Measurements from ENCODE around the gene ITFG1. TPM values are rescaled to one million over a fixed set of nuclear protein-coding genes. Genes with fewer than 3 reads are reported as not detected.
"Not testable (repeated sequence)": the region's sequence is repeated elsewhere in the genome, so short reads cannot be mapped to it uniquely, and the experiment has no call there.

Gene ITFG1
- total RNA-seq, 2 experiments from 2014 or later, result 27.9 to 28.8 TPM

- H3K27me3 Mint-ChIP-seq, result no peaks in the 10 kb centered on the region
- no peak overlapping the region for H3K4me3 Mint-ChIP-seq
- ChIA-PET POLR2A (no interaction called here), CTCF (interaction anchor here (1.8 kb wide), 1 partner anchor 16 kb away, joined by 12 read pairs; the partner anchor contains the start of gene NETO2)
- no peak for DNase-seq
- H3K27ac Mint-ChIP-seq, result no peak overlapping the region
- H3K36me3 Mint-ChIP-seq (ENCODE audit: low read depth), result peaks cover 8% of the 10 kb centered on the region
- no peaks in the 10 kb centered on the region for H3K4me1 Mint-ChIP-seq
- H3K9me3 Mint-ChIP-seq, result no peaks in the 10 kb centered on the region
Measured at GRCh38 chr16:47160422-47160821, 300.4 kb downstream of the ITFG1 start.

DNA sequence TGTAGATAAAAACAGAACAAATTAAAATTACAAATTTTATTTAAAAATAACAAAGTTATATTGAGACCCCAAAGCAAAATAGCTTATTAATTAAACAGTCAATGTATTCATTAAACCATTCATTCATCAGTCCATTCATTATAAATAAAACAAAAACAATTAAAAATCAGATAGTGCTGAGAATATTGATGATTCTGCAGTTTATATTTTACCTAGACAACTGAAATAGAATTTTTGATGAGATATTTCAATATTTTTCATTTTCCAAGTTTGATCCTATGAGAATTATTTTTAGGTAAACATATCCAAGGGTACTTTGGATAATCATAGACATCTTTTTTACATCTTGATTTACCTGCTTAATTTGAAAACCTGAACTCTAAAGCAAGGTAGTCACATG is 301.9 kb downstream of the ITFG1 start:
- Mint-ChIP-seq H3K4me1 (no peaks in the 10 kb centered on the region), H3K36me3 (ENCODE audit: low read depth) (peaks cover 8% of the 10 kb centered on the region), H3K4me3 (no peak overlapping the region), H3K27me3 (no peaks in the 10 kb centered on the region), H3K27ac (no peak overlapping the region), H3K9me3 (no peaks in the 10 kb centered on the region)
- POLR2A ChIA-PET, result no interaction called here
- CTCF ChIA-PET, result interaction anchor here (0.6 to 1.8 kb wide), 4 partner anchors 14 to 290 kb away, joined by 3 to 12 read pairs (median 4); partner anchors contain the start of gene NETO2
- no peak for DNase-seq

DNA sequence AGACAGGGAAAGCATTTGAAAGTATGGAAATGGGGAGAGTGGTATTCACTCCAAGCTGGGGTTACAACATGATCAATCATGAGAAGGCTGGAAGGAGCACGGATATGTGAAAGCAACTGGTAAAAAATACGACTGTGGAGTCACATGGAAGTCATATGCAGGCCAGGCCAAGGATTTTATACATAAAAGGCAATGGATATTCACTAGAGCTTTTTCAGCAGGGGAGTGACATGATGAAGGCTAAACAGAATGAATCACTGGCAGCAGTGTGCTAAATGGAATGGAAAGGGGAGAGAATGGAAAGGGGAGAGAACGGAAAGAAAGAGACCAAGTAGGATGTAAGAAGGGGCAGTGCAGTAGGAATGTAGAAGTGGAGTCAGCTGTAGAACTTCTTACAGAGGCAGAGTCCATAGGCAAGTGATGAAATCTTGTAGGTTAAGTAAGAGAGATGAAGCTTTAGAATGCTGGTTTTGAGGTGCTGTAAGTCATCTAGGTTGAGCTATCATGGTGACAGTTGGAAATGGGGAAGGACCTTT is 304.1 kb downstream of the ITFG1 start:
- Mint-ChIP-seq H3K9me3 (peaks cover 2% of the 10 kb centered on the region), H3K36me3 (ENCODE audit: low read depth) (peaks cover 24% of the 10 kb centered on the region), H3K4me3 (no peak overlapping the region), H3K27me3 (no peaks in the 10 kb centered on the region), H3K27ac (no peak overlapping the region), H3K4me1 (no peaks in the 10 kb centered on the region)
- DNase-seq, result no peak
- ChIA-PET CTCF (interaction anchor here (0.8 to 1.0 kb wide), 3 partner anchors 15 to 119 kb away, joined by 3 read pairs; no protein-coding TSS in a partner anchor), POLR2A (interaction anchor here (1.2 kb wide), 1 partner anchor 12 kb away, joined by 4 read pairs; no protein-coding TSS in a partner anchor)

- H3K27me3 Mint-ChIP-seq, DNase-seq, H3K4me3 Mint-ChIP-seq, H3K9me3 Mint-ChIP-seq, H3K27ac Mint-ChIP-seq, POLR2A ChIA-PET, CTCF ChIA-PET: not testable (repeated sequence)
- peaks cover 12% of the 10 kb centered on the region for H3K4me1 Mint-ChIP-seq
- peaks cover 28% of the 10 kb centered on the region for H3K36me3 Mint-ChIP-seq (ENCODE audit: low read depth)
Measured at GRCh38 chr16:47152501-47152900, 308.4 kb downstream of the ITFG1 start.

- no peak overlapping the region for H3K27ac Mint-ChIP-seq
- peaks cover 12% of the 10 kb centered on the region for H3K27me3 Mint-ChIP-seq
- peaks cover 20% of the 10 kb centered on the region for H3K36me3 Mint-ChIP-seq (ENCODE audit: low read depth)
- H3K9me3 Mint-ChIP-seq, result peaks cover 6% of the 10 kb centered on the region
- CTCF ChIA-PET, result interaction anchor here (1.4 kb wide), 1 partner anchor 9 kb away, joined by 5 read pairs; no protein-coding TSS in a partner anchor
- POLR2A ChIA-PET, result interaction anchor here (1.1 kb wide), 1 partner anchor 311 kb away, joined by 3 read pairs; the partner anchor contains the start of genes ITFG1 and PHKB
- H3K4me3 Mint-ChIP-seq, result no peak overlapping the region
- peaks cover 12% of the 10 kb centered on the region for H3K4me1 Mint-ChIP-seq
- peak; percentile 43 for DNase-seq
Measured at GRCh38 chr16:47150067-47150466, 310.8 kb downstream of the ITFG1 start.

GRCh38 chr16:47144559-47144877 is 316.3 kb downstream of the ITFG1 start:
- CTCF ChIA-PET, result interaction anchor here (1.2 to 5.3 kb wide), 12 partner anchors 16 to 1021 kb away, joined by 3 to 65 read pairs (median 6); partner anchors contain the start of genes DNAJA2, ITFG1 and PHKB
- POLR2A ChIA-PET, result interaction anchor here (1.3 to 3.5 kb wide), 5 partner anchors 12 to 316 kb away, joined by 3 to 29 read pairs (median 4); partner anchors contain the start of genes DNAJA2, ITFG1 and PHKB

GRCh38 chr16:47143677-47144558 is 316.9 kb downstream of the ITFG1 start, which contains the start of gene NETO2:
TSS of gene NETO2 (minus strand) at chr16:47143945. CDS start at chr16:47143612, 333 bp downstream.
- CTCF ChIA-PET, result interaction anchor here (0.6 to 5.3 kb wide), 23 partner anchors 12 to 1022 kb away, joined by 3 to 65 read pairs (median 4); partner anchors contain the start of genes DNAJA2, ITFG1 and PHKB
- Mint-ChIP-seq H3K27me3 (peaks cover 17% of the 10 kb centered on the region), H3K4me3 (peak within 1 kb of the TSS; percentile 81), H3K4me1 (peaks cover 37% of the 10 kb centered on the region), H3K27ac (peak within 1 kb of the TSS; percentile 48), H3K36me3 (ENCODE audit: low read depth) (no peaks in the 10 kb centered on the region), H3K9me3 (no peaks in the 10 kb centered on the region)
- POLR2A ChIA-PET, result interaction anchor here (0.7 to 3.5 kb wide), 13 partner anchors 13 to 1100 kb away, joined by 3 to 29 read pairs (median 4); partner anchors contain the start of genes DNAJA2, ITFG1, LONP2 and PHKB
- DNase-seq, result peak; percentile 74

More at GRCh38 chr16:47144559-47144877, 316.3 kb downstream of the ITFG1 start:
- Mint-ChIP-seq H3K36me3 (ENCODE audit: low read depth) (no peaks in the 10 kb centered on the region), H3K4me1 (peaks cover 31% of the 10 kb centered on the region), H3K27me3 (peaks cover 17% of the 10 kb centered on the region), H3K9me3 (no peaks in the 10 kb centered on the region), H3K27ac (no peak overlapping the region), H3K4me3 (peak overlapping the region; percentile 74)
- DNase-seq, result no peak

- no peaks in the 10 kb centered on the region for H3K36me3 Mint-ChIP-seq (ENCODE audit: low read depth)
- H3K27ac Mint-ChIP-seq, result no peak overlapping the region
- peak; percentile 80 for DNase-seq
- peaks cover 45% of the 10 kb centered on the region for H3K4me1 Mint-ChIP-seq
- no peaks in the 10 kb centered on the region for H3K9me3 Mint-ChIP-seq
- ChIA-PET POLR2A (interaction anchor here (0.7 to 3.5 kb wide), 14 partner anchors 19 to 1101 kb away, joined by 3 to 29 read pairs (median 4); partner anchors contain the start of genes DNAJA2, ITFG1, LONP2 and PHKB), CTCF (interaction anchor here (0.6 to 5.3 kb wide), 27 partner anchors 11 to 1022 kb away, joined by 3 to 65 read pairs (median 4); partner anchors contain the start of genes DNAJA2, ITFG1 and PHKB)
- peak overlapping the region; percentile 81 for H3K4me3 Mint-ChIP-seq
- peaks cover 17% of the 10 kb centered on the region for H3K27me3 Mint-ChIP-seq
Measured at GRCh38 chr16:47142821-47143676, 317.8 kb downstream of the ITFG1 start.

- ChIA-PET POLR2A (interaction anchor here (1.1 to 3.5 kb wide), 7 partner anchors 29 to 320 kb away, joined by 3 to 29 read pairs (median 7); partner anchors contain the start of genes DNAJA2, ITFG1 and PHKB), CTCF (interaction anchor here (0.8 to 5.3 kb wide), 23 partner anchors 10 to 1023 kb away, joined by 3 to 65 read pairs (median 6); partner anchors contain the start of genes DNAJA2, ITFG1 and PHKB)
- H3K27me3 Mint-ChIP-seq, result peaks cover 17% of the 10 kb centered on the region
- H3K4me3 Mint-ChIP-seq, result peak overlapping the region; percentile 81
- no peaks in the 10 kb centered on the region for H3K9me3 Mint-ChIP-seq
- H3K27ac Mint-ChIP-seq, result peak overlapping the region; percentile 32
- DNase-seq, result no peak
- peaks cover 51% of the 10 kb centered on the region for H3K4me1 Mint-ChIP-seq
- no peaks in the 10 kb centered on the region for H3K36me3 Mint-ChIP-seq (ENCODE audit: low read depth)
Measured at GRCh38 chr16:47142486-47142820, 318.4 kb downstream of the ITFG1 start.

GRCh38 chr16:47141773-47142485 is 318.9 kb downstream of the ITFG1 start:
- CTCF ChIA-PET, result interaction anchor here (0.6 to 5.3 kb wide), 44 partner anchors 8 to 1489 kb away, joined by 3 to 65 read pairs (median 4); partner anchors contain the start of genes DNAJA2, ITFG1, PHKB and SIAH1
- DNase-seq, result peak; percentile 89
- Mint-ChIP-seq H3K36me3 (ENCODE audit: low read depth) (no peaks in the 10 kb centered on the region), H3K4me1 (peaks cover 55% of the 10 kb centered on the region), H3K4me3 (peak overlapping the region; percentile 81), H3K27ac (peak overlapping the region; percentile 32), H3K27me3 (peaks cover 14% of the 10 kb centered on the region), H3K9me3 (no peaks in the 10 kb centered on the region)
- POLR2A ChIA-PET, result interaction anchor here (0.7 to 3.5 kb wide), 8 partner anchors 10 to 320 kb away, joined by 3 to 29 read pairs (median 7); partner anchors contain the start of genes DNAJA2, ITFG1 and PHKB

DNA sequence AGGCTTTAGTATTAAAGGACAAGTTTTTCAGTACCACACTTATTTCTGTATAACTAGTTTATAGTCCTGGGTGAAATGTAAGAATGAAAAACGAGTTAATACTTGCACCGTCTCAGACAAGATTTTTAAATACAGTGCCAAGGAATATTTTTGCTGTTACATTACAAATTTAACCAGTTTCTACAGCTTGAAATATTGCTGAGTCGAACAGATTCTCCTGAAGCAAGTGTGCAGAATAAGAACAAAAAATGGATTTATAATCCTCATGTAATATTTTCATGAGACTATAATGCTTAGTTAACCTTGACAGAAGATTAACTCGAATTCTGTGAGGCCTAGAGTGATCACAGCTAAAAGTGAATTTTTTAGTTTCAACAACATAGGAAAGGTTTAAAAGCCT is 320.2 kb downstream of the ITFG1 start:
- Mint-ChIP-seq H3K9me3 (no peaks in the 10 kb centered on the region), H3K27ac (no peak overlapping the region), H3K4me1 (peaks cover 63% of the 10 kb centered on the region), H3K4me3 (no peak overlapping the region), H3K36me3 (ENCODE audit: low read depth) (no peaks in the 10 kb centered on the region), H3K27me3 (peaks cover 10% of the 10 kb centered on the region)
- no peak for DNase-seq
- ChIA-PET CTCF (interaction anchor here (0.7 to 5.3 kb wide), 14 partner anchors 8 to 1019 kb away, joined by 3 to 65 read pairs (median 6); partner anchors contain the start of genes DNAJA2, ITFG1 and PHKB), POLR2A (no interaction called here)
